Measurements from ENCODE around the gene ARID4A.
A peak's percentile ranks its signal among the peaks of the same experiment; 100 is the strongest.
"Not testable (repeated sequence)": the region's sequence is repeated elsewhere in the genome, so short reads cannot be mapped to it uniquely, and the experiment has no call there.

ARID4A gene

GRCh38 chr14:58331111-58331510 is 32.8 kb downstream of the ARID4A start:
- peak; percentile 81 for DNase-seq (ENCODE audit: low read depth)
- H3K4me3 ChIP-seq (ENCODE audit: low read length), result no peak overlapping the region
- no peak for TF ChIP-seq CTCF (IDR thresholded peaks at IDR 0.05; ENCODE audit: insufficient read depth, low read depth, low read length, missing control alignments)

- no peak for TF ChIP-seq CTCF (IDR thresholded peaks at IDR 0.05; ENCODE audit: insufficient read depth, low read depth, low read length, missing control alignments)
- DNase-seq (ENCODE audit: low read depth), result no peak
- no peak overlapping the region for H3K4me3 ChIP-seq (ENCODE audit: low read length)
These were observed 34.2 kb downstream of the ARID4A start for GRCh38 chr14:58332561-58332960.

GRCh38 chr14:58339666-58340065 is 41.3 kb downstream of the ARID4A start:
- not testable (repeated sequence) for DNase-seq (ENCODE audit: low read depth); H3K4me3 ChIP-seq (ENCODE audit: low read length)

GRCh38 chr14:58341152-58341748 is 42.9 kb downstream of the ARID4A start:
- TF ChIP-seq CTCF (IDR thresholded peaks at IDR 0.05; ENCODE audit: insufficient read depth, low read depth, low read length, missing control alignments), result no peak
- DNase-seq (ENCODE audit: low read depth), result no peak
- no peak overlapping the region for H3K4me3 ChIP-seq (ENCODE audit: low read length)

GRCh38 chr14:58343535-58343934 is 45.2 kb downstream of the ARID4A start:
- H3K4me3 ChIP-seq (ENCODE audit: low read length); DNase-seq (ENCODE audit: low read depth): not testable (repeated sequence)

GRCh38 chr14:58353516-58354299 is 55.4 kb downstream of the ARID4A start:
- DNase-seq (ENCODE audit: low read depth), result peak; percentile 3
- no peak for TF ChIP-seq CTCF (IDR thresholded peaks at IDR 0.05; ENCODE audit: insufficient read depth, low read depth, low read length, missing control alignments)
- no peak overlapping the region for H3K4me3 ChIP-seq (ENCODE audit: low read length)

GRCh38 chr14:58354808-58355207 is 56.5 kb downstream of the ARID4A start:
- no peak overlapping the region for H3K4me3 ChIP-seq (ENCODE audit: low read length)
- no peak for TF ChIP-seq CTCF (IDR thresholded peaks at IDR 0.05; ENCODE audit: insufficient read depth, low read depth, low read length, missing control alignments)
- no peak for DNase-seq (ENCODE audit: low read depth)

GRCh38 chr14:58356268-58356667 is 57.9 kb downstream of the ARID4A start:
- no peak overlapping the region for H3K4me3 ChIP-seq (ENCODE audit: low read length)
- TF ChIP-seq CTCF (IDR thresholded peaks at IDR 0.05; ENCODE audit: insufficient read depth, low read depth, low read length, missing control alignments), result no peak
- DNase-seq (ENCODE audit: low read depth), result no peak

GRCh38 chr14:58362272-58362671 is 63.9 kb downstream of the ARID4A start:
- not testable (repeated sequence) for H3K4me3 ChIP-seq (ENCODE audit: low read length); DNase-seq (ENCODE audit: low read depth)

Measured in epithelial cell of esophagus (primary cell).